IPS-20b (cell line): ENCODE results near the gene CDC6.
A peak's percentile ranks its signal among the peaks of the same experiment; 100 is the strongest.

ENCODE experiments used
- H3K27ac ChIP-seq: one replicate; pipeline ENCODE4 v1.5.1; 2013; ENCODE audit warnings: low read length
- H3K27me3 ChIP-seq: 2 replicates; pipeline ENCODE4 v1.6.1; 2013; ENCODE audit warnings: mild to moderate bottlenecking, low read length, inconsistent platforms; ENCODE audit not compliant: insufficient read depth
- H3K36me3 ChIP-seq: 2 replicates; pipeline ENCODE4 v1.6.1; 2013; ENCODE audit warnings: low read depth, mild to moderate bottlenecking, inconsistent platforms, low read length, moderate library complexity; ENCODE audit not compliant: insufficient read depth
- H3K4me1 ChIP-seq: 2 replicates; pipeline ENCODE4 v1.6.1; 2013; ENCODE audit warnings: mild to moderate bottlenecking, control low read depth, inconsistent platforms, low read length, moderate library complexity; ENCODE audit not compliant: insufficient read depth
- H3K4me3 ChIP-seq: 2 replicates; pipeline ENCODE4 v1.5.1; 2013; ENCODE audit warnings: mild to moderate bottlenecking, low read length, inconsistent platforms
- H3K9ac ChIP-seq: 2 replicates; pipeline ENCODE4 v1.6.1; 2013; ENCODE audit warnings: low read depth, mild to moderate bottlenecking, inconsistent platforms, low read length, moderate library complexity
- H3K9me3 ChIP-seq: 2 replicates; pipeline ENCODE4 v1.6.1; 2013; ENCODE audit warnings: mild to moderate bottlenecking, low read depth, low read length, inconsistent platforms; ENCODE audit not compliant: insufficient read depth

Gene CDC6

GRCh38 chr17:40264458-40265185 lies 23.1 kb upstream of the CDC6 start:
- Histone ChIP-seq H3K9me3 (no peaks in the 10 kb centered on the region), H3K4me1 (no peaks in the 10 kb centered on the region), H3K9ac (no peak overlapping the region), H3K36me3 (peaks cover 69% of the 10 kb centered on the region), H3K27me3 (no peaks in the 10 kb centered on the region), H3K4me3 (no peak overlapping the region), H3K27ac (no peak overlapping the region)

- peaks cover 63% of the 10 kb centered on the region for H3K36me3 ChIP-seq
- H3K27me3 ChIP-seq: no peaks in the 10 kb centered on the region
- H3K9me3 ChIP-seq: no peaks in the 10 kb centered on the region
- H3K27ac ChIP-seq: no peak overlapping the region
- no peak overlapping the region for H3K4me3 ChIP-seq
- H3K9ac ChIP-seq: no peak overlapping the region
- H3K4me1 ChIP-seq: no peaks in the 10 kb centered on the region
Observed at GRCh38 chr17:40265337-40265736, 22.3 kb upstream of the CDC6 start.

- no peak overlapping the region for H3K27ac ChIP-seq
- H3K36me3 ChIP-seq: peaks cover 62% of the 10 kb centered on the region
Observed at GRCh38 chr17:40266882-40267281, 20.8 kb upstream of the CDC6 start.

GRCh38 chr17:40268141-40268712 lies 19.5 kb upstream of the CDC6 start:
- Histone ChIP-seq H3K27ac (no peak overlapping the region), H3K4me1 (no peaks in the 10 kb centered on the region), H3K4me3 (no peak overlapping the region)

More at GRCh38 chr17:40266882-40267281, 20.8 kb upstream of the CDC6 start:
- Histone ChIP-seq H3K9me3 (no peaks in the 10 kb centered on the region), H3K4me3 (no peak overlapping the region), H3K4me1 (no peaks in the 10 kb centered on the region), H3K27me3 (no peaks in the 10 kb centered on the region), H3K9ac (no peak overlapping the region)

GRCh38 chr17:40278414-40278813 lies 9.3 kb upstream of the CDC6 start:
- peaks cover 14% of the 10 kb centered on the region for H3K4me1 ChIP-seq
- H3K9me3 ChIP-seq: no peaks in the 10 kb centered on the region
- H3K4me3 ChIP-seq: no peak overlapping the region
- no peaks in the 10 kb centered on the region for H3K27me3 ChIP-seq
- H3K9ac ChIP-seq: no peak overlapping the region
- no peak overlapping the region for H3K27ac ChIP-seq
- H3K36me3 ChIP-seq: peaks cover 69% of the 10 kb centered on the region

More at GRCh38 chr17:40268141-40268712, 19.5 kb upstream of the CDC6 start:
- H3K36me3 ChIP-seq: peaks cover 50% of the 10 kb centered on the region
- H3K9me3 ChIP-seq: no peaks in the 10 kb centered on the region
- no peaks in the 10 kb centered on the region for H3K27me3 ChIP-seq
- H3K9ac ChIP-seq: no peak overlapping the region

GRCh38 chr17:40279402-40279801 lies 8.3 kb upstream of the CDC6 start:
- H3K27ac ChIP-seq: no peak overlapping the region
- H3K36me3 ChIP-seq: peaks cover 65% of the 10 kb centered on the region
- no peak overlapping the region for H3K9ac ChIP-seq
- peaks cover 14% of the 10 kb centered on the region for H3K4me1 ChIP-seq
- H3K27me3 ChIP-seq: no peaks in the 10 kb centered on the region
- H3K9me3 ChIP-seq: no peaks in the 10 kb centered on the region
- no peak overlapping the region for H3K4me3 ChIP-seq

GRCh38 chr17:40281663-40282062 lies 6.0 kb upstream of the CDC6 start:
- peaks cover 45% of the 10 kb centered on the region for H3K36me3 ChIP-seq
- peaks cover 14% of the 10 kb centered on the region for H3K4me1 ChIP-seq
- H3K27me3 ChIP-seq: no peaks in the 10 kb centered on the region
- H3K9me3 ChIP-seq: no peaks in the 10 kb centered on the region
- no peak overlapping the region for H3K4me3 ChIP-seq
- peak overlapping the region; percentile 41 for H3K27ac ChIP-seq
- H3K9ac ChIP-seq: peak overlapping the region; percentile 35; the same call in 1 of the 2 replicates

GRCh38 chr17:40283662-40284061 lies 4.0 kb upstream of the CDC6 start:
- Histone ChIP-seq H3K9ac (no peak overlapping the region), H3K27ac (no peak overlapping the region), H3K9me3 (no peaks in the 10 kb centered on the region), H3K4me1 (peaks cover 14% of the 10 kb centered on the region), H3K4me3 (no peak overlapping the region), H3K27me3 (no peaks in the 10 kb centered on the region), H3K36me3 (peaks cover 30% of the 10 kb centered on the region)

GRCh38 chr17:40284085-40284713 lies 3.5 kb upstream of the CDC6 start:
- no peak overlapping the region for H3K9ac ChIP-seq
- H3K27me3 ChIP-seq: no peaks in the 10 kb centered on the region
- H3K4me1 ChIP-seq: peaks cover 17% of the 10 kb centered on the region
- no peak overlapping the region for H3K4me3 ChIP-seq
- peaks cover 28% of the 10 kb centered on the region for H3K36me3 ChIP-seq
- H3K27ac ChIP-seq: no peak overlapping the region
- H3K9me3 ChIP-seq: no peaks in the 10 kb centered on the region

GRCh38 chr17:40286473-40286872 lies 1.2 kb upstream of the CDC6 start:
- Histone ChIP-seq H3K4me1 (peaks cover 14% of the 10 kb centered on the region), H3K27me3 (no peaks in the 10 kb centered on the region), H3K4me3 (no peak overlapping the region)

GRCh38 chr17:40287159-40287493 lies 553 bp upstream of the CDC6 start:
- Histone ChIP-seq H3K9me3 (no peaks in the 10 kb centered on the region), H3K4me1 (peaks cover 7% of the 10 kb centered on the region), H3K27me3 (no peaks in the 10 kb centered on the region), H3K4me3 (peak overlapping the region; percentile 53), H3K27ac (no peak overlapping the region), H3K36me3 (peaks cover 42% of the 10 kb centered on the region), H3K9ac (peak overlapping the region; percentile 29)

More at GRCh38 chr17:40286473-40286872, 1.2 kb upstream of the CDC6 start:
- Histone ChIP-seq H3K9ac (no peak overlapping the region), H3K27ac (no peak overlapping the region), H3K36me3 (peaks cover 35% of the 10 kb centered on the region), H3K9me3 (no peaks in the 10 kb centered on the region)
